Breast epithelium (tissue), 3 donors: Measurements from ENCODE around the gene POU5F1.
"Not testable (repeated sequence)": the region's sequence is repeated elsewhere in the genome, so short reads cannot be mapped to it uniquely, and the experiment has no call there.

Experiments
- CTCF ChIP-seq, 3 donors: fragments of 450-650 bp; IDR thresholded peaks; one replicate each; pipeline ENCODE4 v1.5.1; 2016 to 2017; ENCODE audit warnings: antibody characterized with exemption in 3 of 3, mild to moderate bottlenecking in 3 of 3, moderate library complexity in 3 of 3
- POLR2A ChIP-seq: fragments of 450-650 bp; IDR thresholded peaks from one replicate; pipeline ENCODE4 v1.6.1; 2016; ENCODE audit warnings: antibody characterized with exemption, mild to moderate bottlenecking, moderate library complexity
- POLR2AphosphoS5 ChIP-seq, 3 donors: sonication (generic); formaldehyde crosslinking; IDR thresholded peaks; one replicate each; pipeline ENCODE4 v1.6.1; 2017; ENCODE audit warnings: antibody characterized with exemption in 3 of 3

GRCh38 chr6:31183859-31184258, 13.4 kb upstream of the POU5F1 start:
- not testable (repeated sequence) for TF ChIP-seq CTCF (IDR thresholded peaks at IDR 0.05); POLR2AphosphoS5 (IDR thresholded peaks at IDR 0.05); POLR2A
